Activated T-cell treated with anti-CD3 and anti-CD28 coated beads for 4 hours (primary cell): ENCODE results near the gene MRPL52.
"Not testable (repeated sequence)": the region's sequence is repeated elsewhere in the genome, so short reads cannot be mapped to it uniquely, and the experiment has no call there.

ENCODE experiments used
- DNase-seq: peaks from one replicate; pipeline ENCODE4 v3.0.0-alpha.2; 2020

The MRPL52 gene

DNA sequence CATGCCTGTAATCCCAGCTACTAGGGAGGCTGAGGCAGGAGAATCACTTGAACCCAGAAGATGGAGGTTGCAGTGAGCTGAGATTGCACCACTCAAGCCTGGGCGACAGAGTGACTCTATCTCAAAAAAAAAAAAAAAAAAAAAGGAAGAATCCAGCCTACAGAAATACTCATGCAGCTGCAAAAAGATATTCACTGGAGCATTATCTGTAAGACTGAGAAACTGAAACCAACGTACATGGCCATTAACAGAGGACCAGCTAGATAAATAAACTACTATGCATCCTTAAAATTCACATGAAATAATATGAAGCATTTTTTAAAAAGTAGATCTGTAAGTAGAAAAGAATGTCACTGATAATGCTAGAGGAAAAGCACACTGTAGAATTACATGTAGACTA, 18.0 kb upstream of the MRPL52 start:
- no peak for DNase-seq

DNA sequence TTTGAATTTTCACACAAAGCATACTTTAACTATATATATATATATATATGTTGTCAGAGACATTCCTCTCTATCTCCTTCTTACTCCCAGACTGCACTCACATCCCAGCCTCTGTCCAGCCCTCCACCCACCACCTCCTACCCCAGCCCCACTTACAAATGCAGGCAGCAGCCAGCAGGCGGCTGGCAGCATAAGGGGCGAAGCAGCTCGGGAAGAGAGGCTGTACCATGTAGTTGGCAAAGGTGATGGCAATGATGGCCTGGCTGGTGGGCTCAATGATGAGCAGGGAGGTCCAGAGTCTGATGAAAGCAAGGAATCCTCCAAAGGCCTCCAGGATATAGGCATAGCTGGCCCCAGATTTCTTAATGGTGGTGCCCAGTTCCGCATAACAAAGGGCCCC, 16.9 kb upstream of the MRPL52 start:
- DNase-seq, result no peak

DNA sequence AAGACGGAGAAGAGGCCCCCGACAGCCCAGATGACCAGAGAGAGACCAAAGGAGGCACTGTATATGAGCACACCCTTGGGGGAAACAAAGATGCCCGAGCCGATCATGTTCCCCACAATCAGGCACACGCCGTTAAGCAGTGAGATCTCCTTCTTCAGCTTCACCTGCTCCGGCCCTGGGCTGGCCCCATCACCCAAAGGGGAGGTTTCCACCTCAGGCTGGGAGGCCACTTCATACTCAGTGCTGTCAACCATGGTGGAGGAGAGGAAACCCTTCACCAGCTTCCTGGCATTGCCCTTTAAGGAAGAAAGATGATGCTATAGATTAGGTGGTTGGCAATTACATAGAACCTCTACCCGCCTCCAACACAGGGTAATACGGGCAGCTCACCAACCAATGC, 16.5 kb upstream of the MRPL52 start:
- no peak for DNase-seq

DNA sequence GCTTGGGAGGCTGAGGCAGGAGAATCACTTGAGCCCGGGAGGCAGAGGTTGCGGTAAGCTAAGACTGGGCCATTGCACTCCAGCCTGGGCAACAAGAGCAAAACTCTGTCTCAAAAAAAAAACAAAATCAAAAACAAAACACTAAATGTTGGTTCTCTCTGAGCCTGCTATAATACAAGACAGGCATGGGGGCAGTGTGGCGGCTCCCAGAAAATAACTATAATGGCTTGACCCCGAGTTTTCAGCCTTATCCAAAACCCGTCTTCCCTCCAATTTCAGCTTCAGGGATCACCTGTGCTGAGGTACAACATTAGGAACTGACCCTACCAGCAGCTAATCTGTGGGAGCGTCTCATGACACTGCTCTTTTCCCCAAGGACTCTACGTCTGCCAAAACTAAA, 15.3 kb upstream of the MRPL52 start:
- DNase-seq, result no peak

DNA sequence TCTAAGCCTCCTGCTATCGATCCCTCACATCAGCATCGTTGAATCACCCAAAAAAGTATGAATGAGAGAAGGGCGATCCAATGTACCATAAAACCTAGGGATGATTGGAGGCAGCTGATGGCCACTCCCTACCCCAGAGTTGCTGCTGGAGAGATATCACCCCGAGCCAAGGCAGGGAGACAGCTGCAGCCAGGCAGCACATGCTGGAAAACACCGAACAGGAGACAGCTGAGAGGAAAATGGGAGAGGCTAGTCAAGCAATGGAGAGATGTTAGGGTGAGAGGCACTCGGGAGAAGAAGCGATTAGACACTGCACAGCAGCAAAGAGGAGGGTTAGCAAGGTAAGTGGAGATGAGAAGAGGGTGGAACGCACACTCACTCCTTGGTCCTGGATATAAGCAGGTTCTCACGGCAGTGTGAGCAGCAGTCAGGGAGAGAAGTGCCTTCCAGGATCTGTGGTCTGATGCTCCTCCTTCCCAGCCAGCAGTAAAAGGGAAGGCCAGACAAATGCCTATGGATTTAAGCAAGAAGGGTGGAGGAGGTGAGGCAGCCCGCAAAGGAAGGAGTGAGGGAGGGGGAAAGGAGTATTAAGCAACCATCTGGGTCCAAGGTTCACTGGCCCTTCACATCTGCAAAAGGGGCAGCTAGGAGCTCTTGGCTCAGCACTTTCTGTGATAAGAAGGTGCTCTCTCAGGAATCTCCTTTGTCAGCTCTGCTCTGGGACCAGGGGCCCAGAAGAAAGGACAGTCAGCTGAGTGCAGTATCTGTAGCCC, 14.6 kb upstream of the MRPL52 start, which contains the start of gene SLC7A7:
SLC7A7 (minus strand) TSS at position 495 of the 773 bp plus-strand sequence. CDS start 2,037 bp downstream, outside the sequence.
- DNase-seq, result no peak

DNA sequence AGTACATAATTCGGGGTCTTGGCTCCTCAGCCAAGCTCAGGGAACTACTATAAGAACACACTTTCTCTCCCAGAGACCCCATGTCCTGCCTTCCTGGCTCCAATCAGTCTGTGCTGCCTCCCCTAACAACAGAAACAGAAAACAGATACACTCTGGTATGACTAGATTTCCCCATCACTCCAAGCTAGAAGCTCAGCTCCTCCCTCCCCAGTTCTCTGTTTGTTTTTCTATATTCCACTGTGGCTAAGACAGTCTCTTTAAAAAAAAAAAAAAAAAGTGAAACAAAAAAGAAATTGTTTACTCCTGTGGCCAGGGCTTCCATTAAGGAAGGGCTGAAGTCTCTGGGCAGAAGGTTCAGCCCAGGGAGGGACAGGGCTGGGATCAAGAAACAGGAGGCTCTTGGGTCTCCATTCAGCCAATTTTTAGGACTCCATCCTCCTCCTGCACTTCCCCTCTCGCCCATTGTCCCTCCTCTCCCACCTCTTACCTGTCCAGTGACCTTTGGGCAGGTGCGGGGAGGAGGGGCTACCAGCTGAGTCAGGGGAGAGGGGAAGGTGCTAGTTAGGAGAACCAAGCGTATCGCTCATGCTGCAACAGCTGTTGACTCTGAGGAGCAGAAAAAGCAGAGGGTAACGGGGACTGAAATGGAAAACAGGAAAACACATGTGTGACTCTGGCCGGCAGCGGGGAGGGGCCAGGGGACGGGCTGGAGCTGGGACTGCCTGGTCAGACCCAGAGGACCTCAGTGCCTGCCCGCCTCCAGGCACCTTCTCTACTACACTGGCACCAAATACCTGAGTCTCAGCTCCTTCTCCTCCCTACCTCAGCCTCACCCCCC, 10.3 kb upstream of the MRPL52 start:
- no peak for DNase-seq

DNA sequence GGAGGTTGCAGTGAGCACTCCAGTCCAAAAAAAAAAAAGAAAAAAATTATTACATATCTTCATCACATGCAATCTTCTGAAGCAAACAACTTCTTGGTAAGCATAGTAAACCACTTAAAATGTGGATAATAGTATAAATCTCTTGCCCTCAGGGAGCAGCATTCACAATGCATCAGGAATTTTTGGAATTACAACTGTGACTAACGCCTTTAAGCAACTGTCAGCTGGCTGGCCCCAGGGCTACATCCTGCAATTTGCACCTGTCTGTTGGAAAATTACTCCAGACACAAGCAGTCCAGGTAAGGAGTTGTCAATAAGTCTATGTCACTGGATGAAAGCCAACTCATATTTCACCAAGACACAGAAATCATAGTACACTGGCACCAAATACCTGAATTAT, 9.0 kb upstream of the MRPL52 start:
- DNase-seq, result no peak

DNA sequence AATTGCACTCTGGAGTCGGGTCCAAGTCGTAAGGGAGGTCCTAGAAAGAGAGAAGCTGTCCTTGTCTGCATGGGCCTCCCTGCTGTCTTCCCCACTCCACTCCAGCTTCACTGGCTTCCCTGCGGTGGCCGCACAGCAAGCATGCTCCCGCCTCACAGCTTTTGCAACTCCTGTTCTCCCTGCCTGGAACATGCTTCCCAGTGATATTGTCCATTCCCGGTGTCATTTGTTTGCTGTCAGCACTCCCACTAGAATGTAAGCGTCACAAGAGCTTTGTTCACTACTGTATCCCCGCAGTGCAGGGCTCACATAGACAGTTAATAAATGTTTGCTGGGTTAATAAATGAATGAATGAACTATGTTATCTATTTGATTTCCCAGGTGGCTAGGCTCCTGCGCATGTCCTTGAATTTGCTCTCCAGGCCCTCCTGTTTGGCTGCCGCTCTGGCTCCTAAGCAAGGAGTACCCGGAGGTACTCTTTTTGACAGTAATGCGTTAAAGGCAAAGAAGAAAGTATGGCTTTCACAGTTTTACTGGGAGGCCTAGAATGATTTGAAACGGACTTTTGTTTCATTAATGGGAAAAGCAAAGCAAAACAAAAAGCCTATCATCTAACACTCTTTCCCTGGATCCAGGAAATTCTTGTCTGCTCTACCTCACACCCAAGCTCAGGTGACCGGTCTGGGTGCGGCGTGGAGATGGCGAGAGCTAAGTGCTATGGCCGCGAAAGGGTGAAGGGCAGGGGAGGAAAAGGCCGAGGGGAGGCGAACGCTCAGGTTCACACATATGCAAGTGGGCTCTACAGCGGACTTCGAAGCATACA, 8.3 kb upstream of the MRPL52 start:
- no peak for DNase-seq

DNA sequence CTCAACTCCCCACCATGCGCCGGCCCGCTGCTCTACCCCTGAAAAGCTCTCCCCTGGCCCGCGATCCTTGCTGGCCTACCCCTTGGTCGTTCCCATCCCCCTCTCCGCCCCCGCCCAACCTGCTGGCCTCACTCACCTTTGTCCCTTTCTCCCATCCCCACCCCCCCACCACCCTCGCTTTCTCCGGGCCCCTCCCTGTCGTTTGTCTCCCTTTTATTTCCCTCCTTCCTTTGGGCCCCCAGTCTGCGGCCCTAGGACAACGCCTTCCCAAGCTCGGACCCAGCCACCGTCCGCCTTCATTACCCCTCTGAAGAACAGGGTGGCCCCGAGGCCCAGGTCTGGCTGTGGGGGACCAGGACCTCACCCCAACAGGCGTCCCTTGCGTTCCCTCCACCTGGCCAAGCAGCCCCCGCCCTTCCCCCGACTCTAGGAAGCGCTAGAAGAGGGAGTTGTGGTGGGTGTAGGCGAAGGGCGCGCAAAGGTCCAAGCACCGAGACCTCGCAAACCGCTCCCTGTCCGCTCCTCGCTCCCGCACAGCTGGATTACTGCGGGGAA, 7.6 kb upstream of the MRPL52 start:
- no peak for DNase-seq

DNA sequence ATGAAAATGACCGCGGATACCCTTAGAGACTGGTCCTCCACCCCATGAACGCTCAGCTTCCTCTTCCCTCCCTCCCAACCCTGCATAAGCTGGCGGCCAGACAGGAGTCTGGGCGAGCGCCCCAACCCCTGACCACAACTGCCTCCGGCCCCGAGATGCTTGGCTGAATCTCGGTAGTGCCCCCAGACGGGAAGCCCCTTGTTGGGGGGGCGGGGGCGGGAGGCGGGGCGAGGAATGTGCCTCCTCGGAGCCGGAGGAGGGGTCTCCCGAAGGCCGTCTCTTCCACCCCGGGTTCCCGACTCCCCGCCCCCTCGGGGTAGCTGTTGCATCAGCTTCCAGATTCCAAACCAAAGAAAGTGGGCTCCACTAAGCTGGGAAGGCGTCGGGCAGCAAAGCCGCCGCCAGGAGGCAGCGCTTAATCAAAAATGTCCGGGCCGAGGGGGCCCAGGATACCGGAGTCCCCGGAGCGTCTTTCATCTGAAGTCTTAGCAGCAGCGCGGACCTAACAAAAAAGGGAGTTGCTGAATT, 7.1 kb upstream of the MRPL52 start:
- peak; percentile 56 for DNase-seq

DNA sequence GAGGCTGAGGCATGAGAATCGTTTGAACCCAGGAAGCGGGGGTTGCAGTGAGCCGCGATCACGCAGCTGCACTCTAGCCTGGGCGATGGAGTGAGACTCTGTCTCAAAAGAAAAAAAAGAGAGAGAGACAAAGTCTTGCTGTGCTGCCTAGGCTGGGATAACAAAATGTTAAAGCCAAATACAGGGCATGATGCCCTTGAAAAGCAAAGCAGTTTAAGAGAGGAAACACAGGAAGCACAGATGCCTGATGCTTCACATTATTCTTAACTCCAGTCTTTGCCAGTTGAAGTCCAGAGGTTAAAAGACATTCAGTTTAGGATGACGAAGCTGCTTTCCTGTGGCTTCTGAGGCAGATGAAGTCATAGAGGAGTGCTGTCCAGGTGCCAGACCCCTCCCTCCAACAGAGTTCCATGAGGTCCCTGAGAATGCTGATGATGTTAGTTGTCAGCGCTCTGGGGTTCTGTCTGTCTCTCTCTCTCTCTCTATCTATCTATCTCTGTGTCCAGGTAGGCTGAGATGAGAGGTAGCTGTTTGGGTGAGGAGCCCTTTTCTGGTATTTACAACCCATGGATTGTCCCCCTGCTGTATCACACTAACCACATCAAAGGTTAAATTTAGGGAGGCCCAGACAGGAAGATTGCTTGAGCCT, 4.9 kb upstream of the MRPL52 start:
- DNase-seq, result no peak

DNA sequence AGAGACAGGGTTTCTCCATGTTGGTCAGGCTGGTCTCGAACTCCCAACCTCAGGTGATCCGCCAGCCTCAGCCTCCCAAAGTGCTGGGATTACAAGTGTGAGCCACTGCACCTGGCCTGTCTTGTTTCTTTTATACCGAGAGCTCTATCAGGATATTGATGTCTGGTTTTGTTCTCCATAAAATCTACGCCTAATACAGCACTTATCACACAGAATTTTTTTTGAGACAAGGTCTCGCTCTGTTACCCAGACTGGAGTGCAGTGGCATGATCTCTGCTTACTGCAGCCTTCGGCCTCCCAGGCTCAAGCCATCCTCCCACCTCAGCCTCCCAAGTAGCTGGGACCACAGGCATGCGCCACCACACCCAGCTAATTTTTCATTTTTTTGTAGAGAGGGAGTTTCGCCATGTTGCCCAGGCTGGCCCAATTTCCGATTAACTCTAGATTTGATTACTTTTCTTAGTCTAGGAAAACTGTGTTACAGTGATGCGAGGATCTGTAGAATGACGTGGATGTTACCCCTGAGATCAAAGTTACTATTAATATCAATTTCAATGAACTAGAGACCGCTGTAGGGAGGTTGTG, 519 bp upstream of the MRPL52 start:
- not testable (repeated sequence) for DNase-seq

DNA sequence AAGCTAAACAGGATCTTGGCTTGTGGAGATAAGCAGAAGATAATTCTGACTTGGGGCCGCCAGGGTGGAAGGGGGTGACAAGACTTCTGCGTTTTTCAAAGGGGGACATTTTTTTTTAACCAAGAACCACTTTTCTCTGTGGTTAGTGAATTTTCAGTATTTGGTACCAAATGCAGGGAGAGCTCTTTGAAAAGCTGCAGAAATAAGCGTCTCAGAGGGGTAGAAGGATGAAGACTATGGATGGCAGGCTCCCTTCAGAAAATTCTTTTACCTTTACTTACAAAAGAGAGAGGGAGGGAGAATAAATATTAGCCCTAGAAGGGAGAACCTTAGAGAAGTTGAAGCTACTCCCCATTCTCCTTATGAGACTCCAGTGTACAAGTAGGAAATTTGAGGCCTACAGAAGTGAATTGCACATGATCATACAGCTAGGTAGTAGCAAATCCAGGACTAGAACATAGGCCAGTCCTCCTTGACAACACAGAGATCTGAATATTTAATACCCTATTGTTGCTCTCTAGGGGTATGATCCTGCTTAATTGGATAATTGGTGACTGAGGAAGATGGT, 840 bp downstream of the MRPL52 start:
- DNase-seq, result no peak

DNA sequence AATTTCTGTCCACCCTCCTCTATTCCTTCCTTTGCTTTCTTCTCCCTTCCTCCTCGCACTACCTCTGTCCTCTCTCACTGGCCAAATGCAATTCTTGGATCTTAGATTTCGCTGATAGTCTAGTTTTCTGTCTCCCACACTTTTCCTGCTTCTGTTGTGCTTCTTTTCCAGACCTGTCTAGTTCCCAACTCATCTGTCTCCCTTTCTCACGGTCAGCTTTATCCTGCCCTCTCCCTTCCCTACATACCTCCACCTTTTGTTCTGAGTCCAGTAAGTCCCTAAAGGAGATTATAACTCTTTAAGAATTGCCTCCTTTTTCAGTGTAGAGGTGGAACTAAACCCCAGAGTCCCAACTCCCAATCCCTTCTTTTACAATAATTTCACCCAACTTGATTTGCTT, 5.8 kb downstream of the MRPL52 start:
- DNase-seq, result no peak

DNA sequence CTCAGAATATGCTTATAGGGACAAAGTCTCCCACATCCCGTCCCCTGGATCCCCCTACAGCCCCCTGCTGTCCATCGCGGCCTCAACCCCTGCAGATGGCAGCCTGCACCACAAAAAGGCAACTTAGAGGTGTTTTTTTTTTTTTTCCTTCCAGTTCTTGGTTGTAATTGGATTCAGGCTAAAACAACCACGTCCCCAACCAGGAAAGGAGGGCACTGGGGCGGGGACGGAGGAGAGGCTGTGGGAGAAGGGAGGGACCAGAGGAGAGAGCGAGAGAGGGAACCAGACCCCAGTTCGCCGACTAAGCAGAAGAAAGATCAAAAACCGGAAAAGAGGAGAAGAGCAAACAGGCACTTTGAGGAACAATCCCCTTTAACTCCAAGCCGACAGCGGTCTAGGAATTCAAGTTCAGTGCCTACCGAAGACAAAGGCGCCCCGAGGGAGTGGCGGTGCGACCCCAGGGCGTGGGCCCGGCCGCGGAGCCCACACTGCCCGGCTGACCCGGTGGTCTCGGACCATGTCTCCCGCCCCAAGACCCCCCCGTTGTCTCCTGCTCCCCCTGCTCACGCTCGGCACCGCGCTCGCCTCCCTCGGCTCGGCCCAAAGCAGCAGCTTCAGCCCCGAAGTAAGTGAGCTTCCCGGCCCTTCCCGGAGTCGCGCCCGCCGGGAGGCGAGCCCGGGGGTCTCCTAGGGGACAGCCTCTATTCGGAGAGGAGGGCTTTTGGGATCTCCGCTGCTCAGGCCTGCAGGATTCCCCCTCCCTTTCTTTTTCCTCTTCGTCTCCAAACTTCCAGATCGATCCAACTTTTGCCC, 6.8 kb downstream of the MRPL52 start, which contains the start of gene MMP14:
MMP14 (plus strand) TSS at position 285 of the 813 bp plus-strand sequence; CDS start at position 518, 233 bp downstream.
- no peak for DNase-seq

DNA sequence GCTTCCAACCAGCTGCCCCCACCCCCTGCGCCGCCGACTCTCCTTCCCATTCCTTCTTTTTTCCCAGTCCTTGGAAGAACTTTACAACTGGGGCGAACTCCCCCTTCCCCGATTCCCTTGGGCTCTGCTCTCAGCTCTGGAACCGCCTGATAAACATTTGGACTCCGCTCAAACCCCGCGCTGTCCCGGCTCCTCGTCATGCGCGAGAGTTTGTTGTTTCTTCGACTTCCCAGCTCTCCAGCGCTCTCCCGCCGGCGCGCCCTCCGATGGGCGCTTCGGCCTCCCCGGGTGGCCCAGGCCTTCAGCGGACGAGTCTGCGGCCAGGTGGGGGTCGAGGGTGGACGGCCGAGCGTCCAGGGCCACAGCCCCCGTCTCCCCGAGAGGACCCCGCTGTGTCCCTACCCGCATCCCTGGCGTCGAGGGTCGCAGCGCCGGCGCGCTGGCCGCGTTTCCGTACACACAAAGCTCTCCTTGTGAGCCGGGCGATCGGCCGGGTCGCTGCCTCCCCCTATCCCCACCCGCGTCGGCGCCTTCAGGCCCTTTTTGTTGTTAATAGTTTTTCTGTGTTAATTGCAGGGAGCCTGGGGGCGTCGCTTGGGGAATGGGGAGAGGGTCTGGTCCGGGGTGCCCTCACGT, 7.5 kb downstream of the MRPL52 start:
- no peak for DNase-seq

DNA sequence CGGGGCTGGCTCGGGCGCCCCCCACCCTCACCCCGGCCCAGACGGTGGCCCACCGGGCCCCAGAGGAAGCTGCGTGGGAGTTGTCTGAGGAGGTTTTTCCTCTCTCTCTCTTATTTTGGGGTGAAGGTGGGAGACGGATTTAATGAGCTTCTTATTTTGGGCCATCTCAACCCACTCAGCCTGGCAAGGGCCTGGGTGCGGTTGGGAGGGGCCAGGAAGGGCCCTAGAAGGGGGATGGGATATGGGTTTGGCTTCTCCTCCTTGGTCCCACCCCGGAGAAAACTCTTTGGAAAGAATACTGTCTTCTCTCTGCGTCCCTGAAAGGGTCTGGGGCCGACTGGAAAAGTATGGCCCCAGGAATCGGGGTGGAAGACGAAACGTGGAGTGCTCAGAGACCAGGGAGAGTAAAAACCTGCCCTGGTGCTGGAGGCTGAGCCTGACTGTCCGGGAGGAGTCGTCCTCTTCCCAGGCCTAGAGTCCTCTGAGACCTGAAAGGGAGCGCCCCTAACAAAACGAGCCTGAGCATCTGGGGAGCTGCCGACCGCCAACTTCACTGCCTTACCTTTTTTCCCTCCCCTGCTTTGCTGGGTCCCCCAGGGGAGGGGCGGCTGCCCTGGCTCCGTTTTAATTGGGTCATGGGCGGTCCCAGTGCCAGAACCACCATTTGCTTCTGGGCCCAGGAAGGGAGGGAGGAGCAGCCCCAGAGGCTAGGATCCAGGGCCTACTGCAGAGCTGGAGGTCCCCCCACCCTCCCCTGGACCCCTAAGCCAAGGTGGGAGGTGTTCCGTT, 8.3 kb downstream of the MRPL52 start:
- no peak for DNase-seq

DNA sequence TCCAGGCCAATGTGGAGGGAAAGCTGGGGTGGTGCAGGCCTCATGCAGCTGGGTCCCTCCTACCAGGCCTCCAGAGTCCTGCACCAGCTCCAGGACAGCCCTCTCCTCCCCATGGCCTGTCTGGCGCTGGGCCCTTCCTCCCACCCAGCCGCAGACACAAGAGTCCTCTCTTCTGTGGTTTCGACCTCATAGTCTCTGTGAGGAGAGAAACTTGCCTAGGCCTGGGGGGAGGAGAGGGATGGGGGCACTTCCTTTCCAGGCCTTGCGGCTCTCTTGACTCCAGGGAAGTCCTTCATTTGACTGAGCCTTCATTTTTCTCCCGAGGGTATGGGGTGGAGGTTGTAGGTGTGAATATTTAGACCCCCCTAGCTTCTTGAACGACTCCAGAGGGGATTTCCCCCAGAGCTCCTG, 8.9 kb downstream of the MRPL52 start:
- DNase-seq, result no peak
